HG03439 (cell line): ENCODE data around the gene POLR3C.
"Not testable (repeated sequence)": the region's sequence is repeated elsewhere in the genome, so short reads cannot be mapped to it uniquely, and the experiment has no call there.

Experiments used
- ATAC-seq: cut with Tn5 transposase; IDR thresholded peaks from one replicate; pipeline ENCODE4 v1.9.1; 2021; ENCODE audit warnings: mild to moderate bottlenecking, moderate library complexity; ENCODE audit not compliant: unreplicated experiment

Gene POLR3C

GRCh38 chr1:145823565-145824498 lies at the start of gene POLR3C, which contains the start of gene RNF115:
Gene POLR3C (plus strand): TSS chr1:145824200. CDS start chr1:145825777, 1,577 bp downstream.
Gene RNF115 (minus strand): TSS chr1:145824095. CDS start chr1:145823873, 222 bp downstream.
- peak; percentile 85 for ATAC-seq

- no peak for ATAC-seq
Observed at GRCh38 chr1:145777357-145778145, 46.4 kb upstream of the POLR3C start.

- ATAC-seq: no peak
Observed at GRCh38 chr1:145778146-145778540, 45.9 kb upstream of the POLR3C start.

- ATAC-seq: no peak
Observed at GRCh38 chr1:145782272-145783099, 41.5 kb upstream of the POLR3C start.

GRCh38 chr1:145784409-145784808 lies 39.6 kb upstream of the POLR3C start:
- ATAC-seq: no peak

GRCh38 chr1:145785547-145785946 lies 38.5 kb upstream of the POLR3C start:
- ATAC-seq: no peak

- ATAC-seq: no peak
Observed at GRCh38 chr1:145786271-145786670, 37.7 kb upstream of the POLR3C start.

- ATAC-seq: no peak
Observed at GRCh38 chr1:145788580-145788979, 35.4 kb upstream of the POLR3C start.

GRCh38 chr1:145791860-145792259 lies 32.1 kb upstream of the POLR3C start:
- not testable (repeated sequence) for ATAC-seq

- no peak for ATAC-seq
Observed at GRCh38 chr1:145792484-145792883, 31.5 kb upstream of the POLR3C start.

- no peak for ATAC-seq
Observed at GRCh38 chr1:145795257-145795881, 28.6 kb upstream of the POLR3C start.

GRCh38 chr1:145796753-145797152 lies 27.2 kb upstream of the POLR3C start:
- no peak for ATAC-seq

- ATAC-seq: no peak
Observed at GRCh38 chr1:145799806-145800205, 24.2 kb upstream of the POLR3C start.

GRCh38 chr1:145804235-145805045 lies 19.6 kb upstream of the POLR3C start:
- no peak for ATAC-seq

GRCh38 chr1:145805057-145805456 lies 18.9 kb upstream of the POLR3C start:
- ATAC-seq: no peak

- no peak for ATAC-seq
Observed at GRCh38 chr1:145806408-145806807, 17.6 kb upstream of the POLR3C start.

- no peak for ATAC-seq
Observed at GRCh38 chr1:145806844-145807243, 17.2 kb upstream of the POLR3C start.

GRCh38 chr1:145812977-145813810 lies 10.8 kb upstream of the POLR3C start:
- ATAC-seq: not testable (repeated sequence)

GRCh38 chr1:145818095-145818494 lies 5.9 kb upstream of the POLR3C start:
- ATAC-seq: not testable (repeated sequence)
